ENCODE measurements around the gene NETO1. TPM values are rescaled to one million over a fixed set of nuclear protein-coding genes. Genes with fewer than 3 reads are reported as not detected.

Gene NETO1
- total RNA-seq, result not detected in 2 replicates

GRCh38 chr18:72867746-72868584, at the start of gene NETO1:
Gene NETO1 (minus strand): TSS chr18:72867987. CDS start chr18:72867291, 696 bp downstream.

All from smooth muscle cell of the pulmonary artery (primary cell).